A673 (cell line): ENCODE data around the gene CLDN24.
"Not testable (repeated sequence)": the region's sequence is repeated elsewhere in the genome, so short reads cannot be mapped to it uniquely, and the experiment has no call there.

Source experiments
- EZH2 ChIP-seq: fragments of 200-600 bp; sonication (generic); IDR thresholded peaks from 2 replicates; pipeline ENCODE4 v1.6.1; 2017; ENCODE audit warnings: borderline replicate concordance, low read depth, mild to moderate bottlenecking, mixed read lengths, antibody characterized with exemption, low read length; ENCODE audit not compliant: poor library complexity, severe bottlenecking
- TF ChIP-seq, protein P1 (sequence below): fragments of 300-800, 200-600 bp; sonication (generic); conservative IDR thresholded peaks from 2 replicates; pipeline ENCODE4 v1.5.1; 2017; ENCODE audit warnings: low read depth, mild to moderate bottlenecking, antibody characterized with exemption, low read length, moderate library complexity, mixed read lengths

DNA sequence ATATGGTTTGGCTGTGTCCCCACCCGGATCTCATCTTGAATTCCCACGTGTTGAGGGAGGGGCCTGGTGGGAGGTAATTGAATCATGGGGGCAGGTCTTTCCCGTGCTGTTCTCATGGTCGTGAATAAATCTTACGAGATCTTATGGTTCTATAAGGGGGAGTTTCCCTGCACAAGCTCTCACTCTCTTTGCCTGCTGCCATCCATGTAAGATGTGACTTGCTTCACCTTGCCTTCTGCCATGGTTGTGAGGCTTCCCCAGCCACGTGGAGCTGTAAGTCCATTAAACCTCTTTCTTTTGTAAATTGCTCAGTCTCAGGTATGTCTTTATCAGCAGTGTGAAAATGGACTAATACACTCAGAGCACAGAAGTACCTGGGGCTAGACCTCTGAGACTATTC is 4.2 kb upstream of the CLDN24 start:
- TF ChIP-seq, protein P1, sequence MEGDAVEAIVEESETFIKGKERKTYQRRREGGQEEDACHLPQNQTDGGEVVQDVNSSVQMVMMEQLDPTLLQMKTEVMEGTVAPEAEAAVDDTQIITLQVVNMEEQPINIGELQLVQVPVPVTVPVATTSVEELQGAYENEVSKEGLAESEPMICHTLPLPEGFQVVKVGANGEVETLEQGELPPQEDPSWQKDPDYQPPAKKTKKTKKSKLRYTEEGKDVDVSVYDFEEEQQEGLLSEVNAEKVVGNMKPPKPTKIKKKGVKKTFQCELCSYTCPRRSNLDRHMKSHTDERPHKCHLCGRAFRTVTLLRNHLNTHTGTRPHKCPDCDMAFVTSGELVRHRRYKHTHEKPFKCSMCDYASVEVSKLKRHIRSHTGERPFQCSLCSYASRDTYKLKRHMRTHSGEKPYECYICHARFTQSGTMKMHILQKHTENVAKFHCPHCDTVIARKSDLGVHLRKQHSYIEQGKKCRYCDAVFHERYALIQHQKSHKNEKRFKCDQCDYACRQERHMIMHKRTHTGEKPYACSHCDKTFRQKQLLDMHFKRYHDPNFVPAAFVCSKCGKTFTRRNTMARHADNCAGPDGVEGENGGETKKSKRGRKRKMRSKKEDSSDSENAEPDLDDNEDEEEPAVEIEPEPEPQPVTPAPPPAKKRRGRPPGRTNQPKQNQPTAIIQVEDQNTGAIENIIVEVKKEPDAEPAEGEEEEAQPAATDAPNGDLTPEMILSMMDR: not testable (repeated sequence)
- TF ChIP-seq EZH2: not testable (repeated sequence)
